ACC112 (cell line): ENCODE measurements around the gene MCOLN1.
A peak's percentile ranks its signal among the peaks of the same experiment; 100 is the strongest.

Experiments used
- H2AFZ ChIP-seq: fragments of 200-600 bp; sonication (generic); one replicate; pipeline ENCODE4 v1.6.0; 2017; ENCODE audit warnings: antibody characterized with exemption, low read length; ENCODE audit not compliant: unreplicated experiment
- H3K27ac ChIP-seq: fragments of 200-600 bp; sonication (generic); 2 replicates; pipeline ENCODE4 v1.5.1; 2014; ENCODE audit warnings: low read depth, mild to moderate bottlenecking, antibody characterized with exemption, low read length, moderate library complexity
- H3K27me3 ChIP-seq: fragments of 200-600 bp; sonication (generic); 2 replicates; pipeline ENCODE4 v1.6.1; 2014; ENCODE audit warnings: mild to moderate bottlenecking, antibody characterized with exemption, low read length, moderate library complexity, mixed read lengths; ENCODE audit not compliant: insufficient read depth
- H3K36me3 ChIP-seq: fragments of 200-600 bp; sonication (generic); 2 replicates; pipeline ENCODE4 v1.6.1; 2016; ENCODE audit warnings: mild to moderate bottlenecking, antibody characterized with exemption, low read length, moderate library complexity, mixed read lengths; ENCODE audit not compliant: insufficient read depth
- H3K4me1 ChIP-seq: fragments of 200-600 bp; sonication (generic); one replicate; pipeline ENCODE4 v1.6.1; 2016; ENCODE audit warnings: low read length, mixed read lengths; ENCODE audit not compliant: insufficient read depth, unreplicated experiment, control insufficient read depth
- H3K4me3 ChIP-seq: fragments of 200-600 bp; sonication (generic); 2 replicates; pipeline ENCODE4 v1.5.1; 2014; ENCODE audit warnings: mild to moderate bottlenecking, low read depth, low read length
- H3K79me2 ChIP-seq: fragments of 200-600 bp; sonication (generic); one replicate; pipeline ENCODE4 v1.6.0; 2016; ENCODE audit warnings: low read length; ENCODE audit not compliant: control insufficient read depth, unreplicated experiment, insufficient read depth

Gene MCOLN1

DNA sequence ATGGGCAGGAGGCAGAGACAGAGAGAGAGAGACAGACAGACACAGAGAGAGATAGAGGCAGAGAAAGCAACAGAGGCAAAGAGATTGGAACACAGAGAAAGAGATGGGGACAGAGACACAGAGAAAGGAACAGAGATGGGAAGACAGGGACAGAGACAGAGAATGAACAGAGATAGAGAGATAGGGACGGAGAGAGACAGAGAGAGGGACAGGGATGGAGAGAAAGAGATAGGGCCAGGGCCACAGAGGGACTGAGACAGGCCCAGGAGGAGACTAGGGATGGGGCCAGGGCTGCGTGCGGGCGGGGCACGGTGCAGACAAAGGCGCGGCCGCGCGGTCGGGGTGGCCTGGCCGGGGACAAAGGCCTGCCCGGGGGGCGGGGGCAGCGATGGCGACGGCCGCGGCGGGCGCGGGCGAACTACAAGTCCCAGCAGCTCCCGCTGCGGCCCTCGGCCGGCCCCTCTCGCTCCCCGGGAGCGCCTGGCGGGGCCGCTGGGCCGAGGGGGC lies 6.7 kb upstream of the MCOLN1 start, which contains the start of gene ZNF358:
TSS of gene ZNF358 (plus strand) at position 459 of the 507 bp plus-strand sequence. CDS start 3,140 bp downstream, outside the sequence.
- Histone ChIP-seq H3K27me3 (no peaks in the 10 kb centered on the region), H3K79me2 (no peaks in the 10 kb centered on the region), H3K27ac (no peak within 1 kb of the TSS), H3K4me3 (peak within 1 kb of the TSS; percentile 87), H3K4me1 (peaks cover 5% of the 10 kb centered on the region), H2AFZ (peak within 1 kb of the TSS; percentile 72), H3K36me3 (no peaks in the 10 kb centered on the region)

DNA sequence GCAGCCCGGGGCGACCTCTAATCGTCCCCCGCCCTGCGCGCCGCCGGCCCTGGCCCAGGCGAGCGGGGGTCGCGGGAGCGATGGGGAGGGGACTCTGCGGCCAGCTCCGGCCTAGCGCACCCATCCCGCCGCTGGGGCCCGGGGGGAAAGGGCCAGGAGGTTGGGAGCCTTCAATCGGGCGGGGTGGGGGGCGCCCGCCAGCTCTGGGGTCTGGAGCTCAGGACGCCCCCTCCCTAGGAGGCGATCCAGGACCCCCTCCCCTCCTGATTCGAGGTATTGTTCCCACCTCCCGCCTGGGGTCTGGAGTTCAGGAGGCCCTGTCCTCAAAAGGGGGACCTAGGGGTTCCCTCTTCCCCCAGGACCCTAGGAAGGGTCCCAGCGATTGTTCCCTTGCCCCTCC lies 6.1 kb upstream of the MCOLN1 start:
- H3K4me1 ChIP-seq, result peaks cover 5% of the 10 kb centered on the region
- H3K27me3 ChIP-seq, result no peaks in the 10 kb centered on the region
- no peak overlapping the region for H2AFZ ChIP-seq
- H3K36me3 ChIP-seq, result no peaks in the 10 kb centered on the region
- H3K27ac ChIP-seq, result no peak overlapping the region
- no peaks in the 10 kb centered on the region for H3K79me2 ChIP-seq
- H3K4me3 ChIP-seq, result peak overlapping the region; percentile 87

DNA sequence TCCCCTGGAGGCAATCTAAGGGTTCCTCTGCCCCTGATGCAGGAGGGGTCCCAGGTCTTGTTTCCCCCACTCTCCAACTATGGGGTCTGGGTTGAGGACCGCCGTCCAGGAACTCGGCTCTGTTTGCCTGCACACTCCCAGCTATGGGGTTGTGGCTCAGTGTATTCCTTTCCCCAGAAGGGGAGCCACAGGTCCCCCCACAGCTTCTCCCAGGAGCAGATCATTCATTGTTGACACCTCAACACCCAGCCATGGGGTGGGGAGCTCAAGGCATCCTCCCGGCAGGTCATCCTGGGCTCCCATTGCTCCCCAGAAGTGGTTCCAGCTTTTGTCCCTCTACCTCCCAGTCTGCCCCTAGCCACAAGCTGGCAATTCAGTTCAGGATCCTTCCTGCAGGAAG lies 5.5 kb upstream of the MCOLN1 start:
- H3K27ac ChIP-seq, result no peak overlapping the region
- no peaks in the 10 kb centered on the region for H3K27me3 ChIP-seq
- H3K4me1 ChIP-seq, result peaks cover 5% of the 10 kb centered on the region
- H2AFZ ChIP-seq, result no peak overlapping the region
- H3K36me3 ChIP-seq, result no peaks in the 10 kb centered on the region
- no peaks in the 10 kb centered on the region for H3K79me2 ChIP-seq
- H3K4me3 ChIP-seq, result peak overlapping the region; percentile 87

DNA sequence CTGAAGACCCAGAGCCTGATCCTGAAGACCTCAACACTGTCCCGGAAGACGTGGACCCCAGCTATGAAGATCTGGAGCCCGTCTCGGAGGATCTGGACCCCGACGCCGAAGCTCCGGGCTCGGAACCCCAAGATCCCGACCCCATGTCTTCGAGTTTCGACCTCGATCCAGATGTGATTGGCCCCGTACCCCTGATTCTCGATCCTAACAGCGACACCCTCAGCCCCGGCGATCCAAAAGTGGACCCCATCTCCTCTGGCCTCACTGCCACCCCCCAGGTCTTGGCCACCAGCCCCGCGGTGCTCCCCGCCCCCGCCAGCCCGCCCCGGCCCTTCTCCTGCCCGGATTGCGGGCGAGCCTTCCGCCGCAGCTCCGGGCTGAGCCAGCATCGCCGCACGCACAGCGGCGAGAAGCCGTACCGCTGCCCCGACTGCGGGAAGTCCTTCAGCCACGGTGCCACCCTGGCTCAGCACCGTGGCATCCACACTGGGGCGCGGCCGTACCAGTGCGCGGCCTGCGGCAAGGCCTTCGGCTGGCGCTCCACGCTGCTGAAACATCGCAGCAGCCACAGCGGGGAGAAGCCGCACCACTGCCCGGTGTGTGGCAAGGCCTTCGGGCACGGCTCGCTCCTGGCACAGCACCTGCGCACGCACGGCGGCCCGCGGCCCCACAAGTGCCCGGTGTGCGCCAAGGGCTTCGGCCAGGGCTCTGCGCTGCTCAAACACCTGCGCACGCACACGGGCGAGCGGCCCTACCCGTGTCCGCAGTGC lies 2.9 kb upstream of the MCOLN1 start:
- no peak overlapping the region for H3K4me3 ChIP-seq
- H3K27ac ChIP-seq, result no peak overlapping the region
- no peaks in the 10 kb centered on the region for H3K36me3 ChIP-seq
- H3K4me1 ChIP-seq, result peaks cover 5% of the 10 kb centered on the region
- no peak overlapping the region for H2AFZ ChIP-seq
- no peaks in the 10 kb centered on the region for H3K27me3 ChIP-seq
- peaks cover 11% of the 10 kb centered on the region for H3K79me2 ChIP-seq

DNA sequence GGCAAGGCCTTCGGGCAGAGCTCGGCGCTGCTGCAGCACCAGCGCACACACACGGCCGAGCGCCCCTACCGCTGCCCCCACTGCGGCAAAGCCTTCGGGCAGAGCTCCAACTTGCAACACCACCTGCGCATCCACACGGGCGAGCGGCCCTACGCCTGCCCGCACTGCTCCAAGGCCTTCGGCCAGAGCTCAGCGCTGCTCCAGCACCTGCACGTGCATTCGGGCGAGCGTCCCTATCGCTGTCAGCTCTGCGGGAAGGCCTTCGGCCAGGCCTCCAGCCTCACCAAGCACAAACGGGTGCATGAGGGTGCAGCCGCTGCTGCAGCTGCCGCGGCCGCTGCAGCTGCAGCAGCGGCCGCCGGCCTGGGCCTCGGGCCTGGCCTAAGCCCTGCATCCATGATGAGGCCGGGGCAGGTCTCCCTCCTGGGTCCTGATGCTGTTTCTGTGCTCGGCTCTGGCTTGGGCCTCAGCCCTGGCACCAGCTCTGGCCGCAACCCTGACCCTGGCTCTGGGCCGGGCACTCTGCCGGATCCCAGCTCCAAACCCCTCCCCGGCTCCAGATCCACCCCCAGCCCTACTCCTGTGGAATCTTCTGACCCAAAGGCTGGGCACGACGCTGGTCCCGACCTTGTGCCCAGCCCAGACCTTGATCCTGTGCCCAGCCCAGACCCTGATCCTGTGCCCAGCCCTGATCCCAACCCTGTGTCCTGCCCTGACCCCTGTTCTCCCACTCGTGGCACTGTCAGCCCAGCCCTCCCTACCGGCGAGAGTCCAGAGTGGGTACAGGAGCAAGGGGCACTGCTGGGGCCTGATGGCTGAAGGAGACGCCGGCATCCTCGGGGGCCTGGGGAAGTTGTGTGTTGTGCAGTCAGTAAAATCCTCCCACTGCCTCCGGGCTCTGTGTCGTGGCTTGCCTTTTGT lies 2.0 kb upstream of the MCOLN1 start:
- no peak overlapping the region for H2AFZ ChIP-seq
- peaks cover 11% of the 10 kb centered on the region for H3K79me2 ChIP-seq
- H3K27ac ChIP-seq, result no peak overlapping the region
- no peaks in the 10 kb centered on the region for H3K27me3 ChIP-seq
- H3K4me3 ChIP-seq, result no peak overlapping the region
- H3K4me1 ChIP-seq, result peaks cover 5% of the 10 kb centered on the region
- no peaks in the 10 kb centered on the region for H3K36me3 ChIP-seq

DNA sequence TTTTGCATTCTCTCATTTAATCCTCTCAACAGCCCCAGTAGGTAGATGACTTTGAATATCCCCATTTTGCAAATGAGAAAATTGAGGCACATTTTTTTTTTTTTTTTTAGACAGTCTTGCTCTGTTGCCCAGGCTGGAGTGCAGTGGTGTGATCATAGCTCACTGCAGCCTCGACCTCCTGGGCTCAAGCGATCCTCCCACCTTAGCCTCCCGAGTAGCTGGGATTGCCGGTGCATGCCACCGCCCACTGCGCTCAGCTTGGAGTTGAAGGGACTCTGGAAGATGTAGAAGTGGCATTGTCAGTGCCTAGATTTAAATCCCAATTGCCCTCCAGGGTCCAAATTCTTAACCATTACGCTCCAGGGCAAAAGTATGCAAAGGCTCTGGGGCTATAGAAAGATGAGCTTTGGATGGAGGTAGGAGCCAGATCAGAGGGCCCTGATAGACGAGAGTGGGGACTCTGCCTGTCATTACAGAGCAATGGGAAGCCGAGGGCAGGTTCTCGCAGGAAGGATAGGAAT lies 813 bp upstream of the MCOLN1 start:
- H3K4me3 ChIP-seq, result peak overlapping the region; percentile 96
- H3K4me1 ChIP-seq, result peaks cover 3% of the 10 kb centered on the region

DNA sequence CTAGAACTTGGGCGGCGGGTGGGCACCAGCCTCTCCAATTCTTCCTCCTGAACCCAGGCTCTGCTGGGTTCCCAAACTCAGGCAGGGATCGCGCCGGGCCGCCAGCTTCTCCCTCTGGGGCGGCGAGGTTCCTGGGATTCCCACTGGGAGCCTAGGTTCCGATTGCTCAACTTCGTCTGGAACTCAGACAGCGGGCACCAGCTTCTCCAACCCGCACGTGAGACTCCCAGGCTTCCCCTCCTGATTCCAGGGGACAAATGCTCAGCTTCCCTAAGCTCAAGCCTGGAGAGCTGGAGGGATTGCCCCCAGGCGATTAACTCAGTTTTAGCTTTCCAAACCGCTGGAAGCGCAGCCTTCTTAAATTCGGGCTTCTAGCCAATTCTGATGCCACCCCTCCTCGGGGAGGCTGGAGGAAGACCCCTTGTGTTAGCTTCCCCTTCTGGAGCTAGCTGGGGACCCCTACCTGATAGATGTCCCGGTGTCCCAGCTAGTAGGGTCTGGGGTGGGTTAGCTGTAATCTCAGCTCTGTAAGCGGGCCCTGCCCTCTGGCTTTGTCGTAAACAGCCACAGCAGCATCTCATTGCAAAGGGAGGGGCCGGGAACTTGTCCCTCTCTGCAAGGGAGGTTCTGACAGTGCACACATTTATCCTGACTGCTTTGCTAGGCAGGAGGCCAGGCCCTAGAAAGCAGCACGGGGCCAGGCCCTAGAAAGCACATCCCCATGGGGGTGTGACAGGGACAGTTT lies 671 bp downstream of the MCOLN1 start:
- Histone ChIP-seq H3K79me2 (peaks cover 11% of the 10 kb centered on the region), H3K4me1 (no peaks in the 10 kb centered on the region), H3K27me3 (no peaks in the 10 kb centered on the region), H3K4me3 (peak overlapping the region; percentile 96), H2AFZ (peak overlapping the region; percentile 85), H3K27ac (no peak overlapping the region; the same call in 1 of the 2 replicates), H3K36me3 (no peaks in the 10 kb centered on the region)

More for the DNA sequence above, 813 bp upstream of the MCOLN1 start:
- H3K36me3 ChIP-seq, result no peaks in the 10 kb centered on the region
- H3K27ac ChIP-seq, result no peak overlapping the region
- H3K79me2 ChIP-seq, result peaks cover 11% of the 10 kb centered on the region
- no peak overlapping the region for H2AFZ ChIP-seq
- H3K27me3 ChIP-seq, result no peaks in the 10 kb centered on the region

DNA sequence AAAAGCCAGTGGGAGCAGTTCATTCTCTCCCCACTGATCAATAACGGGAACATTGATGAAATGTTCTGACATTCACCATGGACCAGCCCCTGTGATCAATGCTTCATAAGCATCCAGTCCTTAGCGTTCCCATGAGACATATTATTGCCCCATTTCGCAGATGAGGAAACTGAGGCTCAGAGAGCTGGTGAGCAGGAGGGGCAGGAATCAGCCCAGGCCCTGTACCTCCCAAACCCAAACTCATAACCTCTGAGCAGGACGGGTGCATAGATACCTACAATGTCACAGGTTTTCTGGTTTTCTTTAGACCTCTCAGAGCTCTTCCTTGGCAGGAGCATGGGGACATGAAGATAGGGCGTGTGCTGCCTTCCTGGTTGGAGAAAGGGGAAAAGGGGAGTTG lies 2.1 kb downstream of the MCOLN1 start:
- Histone ChIP-seq H3K36me3 (no peaks in the 10 kb centered on the region), H3K27me3 (no peaks in the 10 kb centered on the region), H3K27ac (no peak overlapping the region), H3K4me1 (no peaks in the 10 kb centered on the region), H3K79me2 (peaks cover 11% of the 10 kb centered on the region), H2AFZ (no peak overlapping the region), H3K4me3 (no peak overlapping the region)

DNA sequence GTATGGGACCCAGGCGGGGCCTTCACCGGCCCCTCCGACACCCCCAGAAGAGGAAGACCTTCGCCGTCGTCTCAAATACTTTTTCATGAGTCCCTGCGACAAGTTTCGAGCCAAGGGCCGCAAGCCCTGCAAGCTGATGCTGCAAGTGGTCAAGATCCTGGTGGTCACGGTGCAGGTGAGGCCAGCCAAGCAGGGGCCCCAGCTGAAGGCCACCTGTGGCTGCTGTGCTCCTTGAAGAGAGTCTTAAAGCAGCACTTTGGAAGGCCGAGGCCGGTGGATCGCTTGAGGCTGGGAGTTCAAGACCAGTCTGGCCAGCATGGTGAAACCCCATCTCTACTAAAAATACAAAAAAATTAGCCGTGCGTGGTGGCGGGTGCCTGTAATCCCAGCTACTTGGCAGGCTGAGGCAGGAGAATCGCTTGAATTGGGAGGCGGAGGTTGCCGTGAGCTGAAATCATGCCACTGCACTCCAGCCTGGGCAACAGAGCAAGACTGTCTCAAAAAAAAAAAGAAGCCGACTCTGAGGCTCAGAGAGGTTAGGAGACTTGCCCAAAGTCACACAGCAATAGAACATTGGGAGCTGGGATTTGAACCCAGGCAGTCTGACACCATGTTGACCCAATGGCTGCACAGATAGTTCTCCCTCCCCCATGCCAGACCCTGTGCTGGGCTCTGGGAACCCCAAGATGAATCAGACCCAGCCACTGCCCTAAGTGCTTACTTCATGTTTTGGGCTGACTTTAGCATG lies 2.7 kb downstream of the MCOLN1 start:
- H3K36me3 ChIP-seq, result no peaks in the 10 kb centered on the region
- no peaks in the 10 kb centered on the region for H3K4me1 ChIP-seq
- no peak overlapping the region for H2AFZ ChIP-seq
- no peak overlapping the region for H3K4me3 ChIP-seq
- H3K27me3 ChIP-seq, result no peaks in the 10 kb centered on the region
- peaks cover 11% of the 10 kb centered on the region for H3K79me2 ChIP-seq
- no peak overlapping the region for H3K27ac ChIP-seq
